Panc1 (cell line): ENCODE data around the gene ACVR1B.

Source experiments
- POLR2AphosphoS5 ChIP-seq: IDR thresholded peaks from 2 replicates; pipeline ENCODE4 v1.6.1; 2012; ENCODE audit warnings: mild to moderate bottlenecking, low read depth, low read length, moderate library complexity
- REST ChIP-seq, 2 experiments: IDR thresholded peaks; 2 replicates each; pipeline ENCODE4 v1.6.1; 2011 to 2012; ENCODE audit warnings: low read depth in 2 of 2, control low read depth in 1 of 2, low read length in 1 of 2, mild to moderate bottlenecking in 1 of 2, moderate library complexity in 1 of 2; ENCODE audit not compliant: insufficient read depth in 1 of 2
- SIN3A ChIP-seq: IDR thresholded peaks from 2 replicates; pipeline ENCODE4 v1.6.1; 2012; ENCODE audit warnings: low read depth, mild to moderate bottlenecking, low read length, moderate library complexity, borderline replicate concordance; ENCODE audit not compliant: insufficient read depth
- TF ChIP-seq, protein P1 (sequence below): fragments of 450-650 bp; IDR thresholded peaks from 2 replicates; pipeline ENCODE4 v1.5.1; 2017; ENCODE audit warnings: mild to moderate bottlenecking

DNA sequence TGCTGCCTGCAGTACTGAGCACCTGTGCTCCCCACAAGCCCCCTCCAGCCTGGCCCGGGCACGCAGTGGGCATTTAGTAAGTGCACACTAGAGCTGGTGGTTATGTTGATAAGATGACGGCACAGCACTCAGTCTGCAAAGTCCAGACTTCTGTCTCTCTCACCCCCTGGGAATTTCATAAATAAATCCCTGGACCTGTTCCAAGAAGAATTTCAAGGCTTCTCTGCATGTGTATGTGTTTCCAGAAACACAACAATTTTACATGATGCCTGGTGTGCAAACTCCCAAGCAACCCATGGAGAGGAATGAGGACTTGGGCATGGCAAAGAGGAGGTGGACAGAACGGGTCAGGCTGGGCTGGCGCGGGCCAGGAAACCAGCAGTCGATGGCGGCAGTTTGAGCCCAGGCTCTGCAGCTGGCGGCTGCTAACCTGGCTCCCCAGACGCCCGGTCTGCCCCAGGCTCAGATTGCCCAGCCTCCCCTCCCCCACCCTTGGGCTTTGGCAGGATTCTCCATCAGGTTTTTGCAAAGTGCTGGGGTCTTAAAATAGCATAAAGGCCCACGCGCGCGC, 10.4 kb upstream of the ACVR1B start:
- TF ChIP-seq, protein P1, sequence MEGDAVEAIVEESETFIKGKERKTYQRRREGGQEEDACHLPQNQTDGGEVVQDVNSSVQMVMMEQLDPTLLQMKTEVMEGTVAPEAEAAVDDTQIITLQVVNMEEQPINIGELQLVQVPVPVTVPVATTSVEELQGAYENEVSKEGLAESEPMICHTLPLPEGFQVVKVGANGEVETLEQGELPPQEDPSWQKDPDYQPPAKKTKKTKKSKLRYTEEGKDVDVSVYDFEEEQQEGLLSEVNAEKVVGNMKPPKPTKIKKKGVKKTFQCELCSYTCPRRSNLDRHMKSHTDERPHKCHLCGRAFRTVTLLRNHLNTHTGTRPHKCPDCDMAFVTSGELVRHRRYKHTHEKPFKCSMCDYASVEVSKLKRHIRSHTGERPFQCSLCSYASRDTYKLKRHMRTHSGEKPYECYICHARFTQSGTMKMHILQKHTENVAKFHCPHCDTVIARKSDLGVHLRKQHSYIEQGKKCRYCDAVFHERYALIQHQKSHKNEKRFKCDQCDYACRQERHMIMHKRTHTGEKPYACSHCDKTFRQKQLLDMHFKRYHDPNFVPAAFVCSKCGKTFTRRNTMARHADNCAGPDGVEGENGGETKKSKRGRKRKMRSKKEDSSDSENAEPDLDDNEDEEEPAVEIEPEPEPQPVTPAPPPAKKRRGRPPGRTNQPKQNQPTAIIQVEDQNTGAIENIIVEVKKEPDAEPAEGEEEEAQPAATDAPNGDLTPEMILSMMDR = no peak
- no peak for TF ChIP-seq REST (IDR thresholded peaks at IDR 0.05; ENCODE audit: insufficient read depth in 1 of 2, low read depth in 2 of 2, low read length in 1 of 2)
- TF ChIP-seq SIN3A = no peak
- no peak for TF ChIP-seq POLR2AphosphoS5
